SK-N-DZ (cell line): ENCODE results near the gene CORO7. TPM values are rescaled to one million over a fixed set of nuclear protein-coding genes. Genes with fewer than 3 reads are reported as not detected.
A peak's percentile ranks its signal among the peaks of the same experiment; 100 is the strongest.

Experiments used
- DNase-seq: peaks from one replicate; pipeline ENCODE4 v3.0.0-alpha.2; 2015; ENCODE audit warnings: low spot score
- polyA plus RNA-seq, 2 experiments: library from polyadenylated mRNA; depleted of rRNA; stranded (reverse); fragments of >200 nt; gene quantifications; 2 replicates each; pipeline ENCODE4 v1.2.3, GENCODE V29; 2014

CORO7 gene
- 39.0 and 46.4 TPM in 2 replicates for polyA plus RNA-seq (2014; cell fraction: cytosol; rRNA removed)
- 187 and 190 TPM in 2 replicates for polyA plus RNA-seq (2014; cell fraction: nucleus; rRNA removed)

- peak; percentile 88 for DNase-seq
Measured at GRCh38 chr16:4416200-4417032, at the start of gene CORO7. TSS of gene CORO7 (minus strand) at chr16:4416596. CDS start at chr16:4416518, 78 bp downstream.

- DNase-seq, result no peak
Measured at GRCh38 chr16:4463522-4464163, 47.2 kb upstream of the CORO7 start.

- no peak for DNase-seq
Measured at GRCh38 chr16:4461250-4462085, 45.1 kb upstream of the CORO7 start.

- DNase-seq, result no peak
Measured at GRCh38 chr16:4460936-4461249, 44.5 kb upstream of the CORO7 start.

- DNase-seq, result no peak
Measured at GRCh38 chr16:4455951-4456350, 39.6 kb upstream of the CORO7 start.

- DNase-seq, result no peak
Measured at GRCh38 chr16:4455081-4455480, 38.7 kb upstream of the CORO7 start.

- no peak for DNase-seq
Measured at GRCh38 chr16:4454623-4455022, 38.2 kb upstream of the CORO7 start.

GRCh38 chr16:4452674-4453073, 36.3 kb upstream of the CORO7 start:
- no peak for DNase-seq

- DNase-seq, result no peak
Measured at GRCh38 chr16:4450931-4451519, 34.6 kb upstream of the CORO7 start.

- DNase-seq, result no peak
Measured at GRCh38 chr16:4450430-4450829, 34.0 kb upstream of the CORO7 start.

GRCh38 chr16:4443986-4444385, 27.6 kb upstream of the CORO7 start:
- no peak for DNase-seq

GRCh38 chr16:4443271-4443670, 26.9 kb upstream of the CORO7 start:
- no peak for DNase-seq

GRCh38 chr16:4442371-4442770, 26.0 kb upstream of the CORO7 start:
- no peak for DNase-seq

GRCh38 chr16:4437366-4437765, 21.0 kb upstream of the CORO7 start:
- no peak for DNase-seq

GRCh38 chr16:4435337-4436067, 19.1 kb upstream of the CORO7 start:
- DNase-seq, result no peak

- DNase-seq, result no peak
Measured at GRCh38 chr16:4433914-4434787, 17.8 kb upstream of the CORO7 start.

GRCh38 chr16:4433228-4433627, 16.8 kb upstream of the CORO7 start:
- DNase-seq, result no peak

- DNase-seq, result no peak
Measured at GRCh38 chr16:4431023-4431422, 14.6 kb upstream of the CORO7 start.

GRCh38 chr16:4428500-4428899, 12.1 kb upstream of the CORO7 start:
- no peak for DNase-seq

- no peak for DNase-seq
Measured at GRCh38 chr16:4426722-4427372, 10.5 kb upstream of the CORO7 start.
